H9 (cell line): ENCODE results near the gene ZHX3. TPM values are rescaled to one million over a fixed set of nuclear protein-coding genes. Genes with fewer than 3 reads are reported as not detected.

Experiments used
- DNase-seq: peaks from one replicate; pipeline ENCODE4 v3.0.0-alpha.2; 2017
- H2AFZ ChIP-seq: one replicate; pipeline ENCODE4 v1.6.1; 2013; ENCODE audit warnings: mild to moderate bottlenecking, low read length, control low read depth, moderate library complexity
- H2AK5ac ChIP-seq: 2 replicates; pipeline ENCODE4 v1.6.1; 2013; ENCODE audit warnings: low read length, control low read depth, mixed read lengths; ENCODE audit not compliant: insufficient read length
- H2BK120ac ChIP-seq: one replicate; pipeline ENCODE4 v1.6.1; 2013; ENCODE audit warnings: low read depth, mild to moderate bottlenecking, low read length, control low read depth, inconsistent platforms; ENCODE audit not compliant: poor library complexity, severe bottlenecking
- H2BK12ac ChIP-seq: 2 replicates; pipeline ENCODE4 v1.6.1; 2013; ENCODE audit warnings: low read length, control low read depth, mixed read lengths, low read depth; ENCODE audit not compliant: insufficient read length
- H2BK15ac ChIP-seq: 2 replicates; pipeline ENCODE4 v1.6.1; 2013; ENCODE audit warnings: low read depth, low read length, control low read depth
- H2BK20ac ChIP-seq: one replicate; pipeline ENCODE4 v1.6.1; 2013; ENCODE audit warnings: low read depth, mild to moderate bottlenecking, low read length, control low read depth, inconsistent platforms; ENCODE audit not compliant: poor library complexity, severe bottlenecking
- H2BK5ac ChIP-seq: 2 replicates; pipeline ENCODE4 v1.6.1; 2013; ENCODE audit warnings: low read length, control low read depth, mixed read lengths; ENCODE audit not compliant: insufficient read length
- H3K14ac ChIP-seq: 2 replicates; pipeline ENCODE4 v1.6.1; 2013; ENCODE audit warnings: low read length, control low read depth; ENCODE audit not compliant: insufficient read depth
- H3K18ac ChIP-seq: 2 replicates; pipeline ENCODE4 v1.6.1; 2013; ENCODE audit warnings: low read depth, mild to moderate bottlenecking, mixed read lengths, low read length, control low read depth; ENCODE audit not compliant: insufficient read length
- H3K23ac ChIP-seq: 2 replicates; pipeline ENCODE4 v1.6.1; 2013; ENCODE audit warnings: low read length, control low read depth, mixed read lengths, low read depth; ENCODE audit not compliant: insufficient read length
- H3K23me2 ChIP-seq: 2 replicates; pipeline ENCODE4 v1.6.1; 2013; ENCODE audit warnings: low read depth, mild to moderate bottlenecking, mixed read lengths, low read length, control low read depth; ENCODE audit not compliant: insufficient read length, poor library complexity, severe bottlenecking
- H3K27ac ChIP-seq: 2 replicates; pipeline ENCODE4 v1.5.1; 2013; ENCODE audit warnings: low read length, control low read depth, mixed read lengths, low read depth; ENCODE audit not compliant: insufficient read length
- H3K27me3 ChIP-seq: 2 replicates; pipeline ENCODE4 v1.6.1; 2013; ENCODE audit warnings: low read length, control low read depth, inconsistent platforms; ENCODE audit not compliant: insufficient read depth
- H3K4ac ChIP-seq: 2 replicates; pipeline ENCODE4 v1.6.1; 2013; ENCODE audit warnings: low read depth, mild to moderate bottlenecking, control low read depth, inconsistent platforms, low read length, moderate library complexity
- H3K4me1 ChIP-seq: 2 replicates; pipeline ENCODE4 v1.6.1; 2013; ENCODE audit warnings: low read length, control low read depth, inconsistent platforms; ENCODE audit not compliant: insufficient read depth
- H3K4me2 ChIP-seq: 2 replicates; pipeline ENCODE4 v1.6.1; 2013; ENCODE audit warnings: low read length, control low read depth, mixed read lengths; ENCODE audit not compliant: insufficient read length, insufficient read depth
- H3K56ac ChIP-seq: 2 replicates; pipeline ENCODE4 v1.6.1; 2013; ENCODE audit warnings: low read depth, mild to moderate bottlenecking, mixed read lengths, low read length, control low read depth; ENCODE audit not compliant: insufficient read length
- H3K79me1 ChIP-seq: 2 replicates; pipeline ENCODE4 v1.6.1; 2013; ENCODE audit warnings: low read depth, mild to moderate bottlenecking, moderate library complexity, low read length, control low read depth, inconsistent platforms; ENCODE audit not compliant: insufficient read depth, poor library complexity, severe bottlenecking
- H3K79me2 ChIP-seq: 2 replicates; pipeline ENCODE4 v1.6.1; 2013; ENCODE audit warnings: low read length, control low read depth, inconsistent platforms; ENCODE audit not compliant: insufficient read depth
- H3K9ac ChIP-seq: 2 replicates; pipeline ENCODE4 v1.6.1; 2013; ENCODE audit warnings: low read length, control low read depth, mixed read lengths; ENCODE audit not compliant: insufficient read length; ENCODE audit errors: extremely low read depth
- H3K9me3 ChIP-seq: one replicate; pipeline ENCODE4 v1.6.1; 2013; ENCODE audit warnings: low read depth, low read length, inconsistent platforms; ENCODE audit not compliant: control insufficient read depth
- H3T11ph ChIP-seq: one replicate; pipeline ENCODE4 v1.6.1; 2013; ENCODE audit warnings: mild to moderate bottlenecking, low read length, control low read depth, inconsistent platforms
- H4K20me1 ChIP-seq: one replicate; pipeline ENCODE4 v1.6.1; 2013; ENCODE audit not compliant: control insufficient read depth, insufficient read length, insufficient read depth
- H4K5ac ChIP-seq: 2 replicates; pipeline ENCODE4 v1.6.1; 2013; ENCODE audit warnings: low read depth, mild to moderate bottlenecking, mixed read lengths, low read length, control low read depth; ENCODE audit not compliant: insufficient read length
- H4K8ac ChIP-seq: replicated peaks from 2 replicates; pipeline ENCODE4 v1.6.1; 2013; ENCODE audit warnings: low read length, control low read depth, mixed read lengths, low read depth; ENCODE audit not compliant: insufficient read length
- H4K91ac ChIP-seq: 2 replicates; pipeline ENCODE4 v1.6.1; 2013; ENCODE audit warnings: low read depth, mild to moderate bottlenecking, moderate library complexity, mixed read lengths, low read length, control low read depth; ENCODE audit not compliant: insufficient read length
- H3K27ac Mint-ChIP-seq, 3 experiments: 2 replicates in 2 of 3; 3 replicates in 1 of 3; pipeline ENCODE4 v1.8.0; 2020 to 2021; ENCODE audit warnings: mixed read lengths in 3 of 3, mild to moderate bottlenecking in 1 of 3, moderate library complexity in 1 of 3
- H3K27me3 Mint-ChIP-seq: 2 replicates; pipeline ENCODE4 v1.8.0; 2021; ENCODE audit warnings: low read depth, mild to moderate bottlenecking, moderate library complexity, mixed read lengths
- H3K36me3 Mint-ChIP-seq, 3 experiments: 2 replicates in 2 of 3; 3 replicates in 1 of 3; pipeline ENCODE4 v1.8.0; 2020 to 2021; ENCODE audit warnings: low read depth in 3 of 3, mixed read lengths in 3 of 3; ENCODE audit not compliant: insufficient read depth in 1 of 3
- H3K4me1 Mint-ChIP-seq, 2 experiments: 2 replicates each; pipeline ENCODE4 v1.8.0; 2020; ENCODE audit warnings: mixed read lengths in 2 of 2
- H3K4me3 Mint-ChIP-seq, 2 experiments: 2 replicates in 1 of 2; 3 replicates in 1 of 2; pipeline ENCODE4 v1.8.0; 2020 to 2021; ENCODE audit warnings: mild to moderate bottlenecking in 2 of 2, mixed read lengths in 2 of 2, moderate library complexity in 1 of 2
- H3K9me3 Mint-ChIP-seq, 2 experiments: 2 replicates in 1 of 2; 3 replicates in 1 of 2; pipeline ENCODE4 v1.8.0; 2020; ENCODE audit warnings: mild to moderate bottlenecking in 2 of 2, mixed read lengths in 2 of 2, moderate library complexity in 1 of 2
- CTCF ChIP-seq: fragments of 200-600 bp; sonication (generic); conservative IDR thresholded peaks from 3 replicates; pipeline ENCODE4 v1.8.0; 2021; ENCODE audit warnings: antibody characterized with exemption, mild to moderate bottlenecking
- whole genome bisulfite sequencing: extraction: QIAGEN DNeasy Blood & Tissue Kit; methylation state at CpG from one replicate; pipeline ENCODE4 v1.1.7; 2013; ENCODE audit warnings: missing lambda C conversion rate, low lambda C conversion rate, mixed read lengths; ENCODE audit not compliant: insufficient read length; ENCODE audit errors: extremely low coverage; 5-methylcytosine and 5-hydroxymethylcytosine counted together
- total RNA-seq: library from RNA; stranded (reverse); gene quantifications from 2 replicates; pipeline ENCODE4 v1.2.1, GENCODE V29; 2021

The ZHX3 gene
- total RNA-seq, 1 experiment from 2014 or later, result 4.4 TPM

- no peaks in the 10 kb centered on the region for H3K27me3 ChIP-seq
- no peak overlapping the region for H2AK5ac ChIP-seq
- H3K4me2 ChIP-seq, result no peak overlapping the region
- no peak overlapping the region for H4K91ac ChIP-seq
- Mint-ChIP-seq H3K36me3 (peaks cover 0 to 4% (median 0%) of the 10 kb centered on the region in 3 experiments; a peak in 3 of 7 replicates), H3K4me3 (no peak overlapping the region), H3K27ac (no peak overlapping the region), H3K27me3 (no peaks in the 10 kb centered on the region), H3K4me1 (no peaks in the 10 kb centered on the region), H3K9me3 (no peaks in the 10 kb centered on the region; a peak in 1 of 5 replicates)
- no peak overlapping the region for H3K4ac ChIP-seq
- H4K20me1 ChIP-seq, result no peaks in the 10 kb centered on the region
- no peaks in the 10 kb centered on the region for H3K79me2 ChIP-seq
- no CpG with 5 or more reads among the region's 5 CpGs for WGBS
- H3T11ph ChIP-seq, result no peak overlapping the region
- no peak overlapping the region for H3K14ac ChIP-seq
- H2AFZ ChIP-seq, result no peak overlapping the region
- no peaks in the 10 kb centered on the region for H3K79me1 ChIP-seq
- no peak overlapping the region for H3K56ac ChIP-seq
- H2BK12ac ChIP-seq, result no peak overlapping the region
- H4K8ac ChIP-seq, result no peak overlapping the region
- H2BK5ac ChIP-seq, result no peak overlapping the region
- H3K9ac ChIP-seq, result no peak overlapping the region
- H3K18ac ChIP-seq, result no peak overlapping the region
- H3K9me3 ChIP-seq, result no peaks in the 10 kb centered on the region
- H3K4me1 ChIP-seq, result no peaks in the 10 kb centered on the region
- H2BK15ac ChIP-seq, result no peak overlapping the region
- no peak overlapping the region for H2BK120ac ChIP-seq
- no peak overlapping the region for H3K23ac ChIP-seq
- no peaks in the 10 kb centered on the region for H3K23me2 ChIP-seq
- H2BK20ac ChIP-seq, result no peak overlapping the region
- H4K5ac ChIP-seq, result no peak overlapping the region
- TF ChIP-seq CTCF, result no peak; the same call in 2 of the 3 replicates
- no peak for DNase-seq
- H3K27ac ChIP-seq, result no peak overlapping the region
Observed at GRCh38 chr20:41352666-41353065, 35.1 kb upstream of the ZHX3 start.
